Tibial nerve (tissue), 4 donors: Measurements from ENCODE around the gene CIB2. TPM values are rescaled to one million over a fixed set of nuclear protein-coding genes. Genes with fewer than 3 reads are reported as not detected.

ENCODE experiments used
- DNase-seq, 2 donors: peaks; one replicate each; pipeline ENCODE4 v3.0.0-alpha.2; 2019; ENCODE audit warnings: low spot score in 2 of 2
- H3K27ac ChIP-seq, 4 donors: fragments of 200-600 bp; sonication (generic) in 3 of 4; one replicate each; pipeline ENCODE4 v1.5.1; 2017 to 2019; ENCODE audit warnings: mild to moderate bottlenecking in 1 of 4
- H3K27me3 ChIP-seq, 2 donors: fragments of 200-600 bp; sonication (generic) in 1 of 2; one replicate each; pipeline versions ENCODE4 v1.5.1 to v1.6.0; 2017 to 2019
- H3K36me3 ChIP-seq, 3 donors: fragments of 200-600 bp; sonication (generic); one replicate each; pipeline ENCODE4 v1.5.1; 2018 to 2019
- H3K4me1 ChIP-seq, 4 donors: fragments of 200-600 bp; sonication (generic) in 3 of 4; one replicate each; pipeline ENCODE4 v1.5.1; 2017 to 2019
- H3K4me3 ChIP-seq, 4 donors: fragments of 200-600 bp; sonication (generic) in 3 of 4; one replicate each; pipeline ENCODE4 v1.5.1; 2017 to 2019; ENCODE audit warnings: mild to moderate bottlenecking in 1 of 4, moderate library complexity in 1 of 4
- H3K9me3 ChIP-seq, 4 donors: fragments of 200-600 bp; sonication (generic) in 3 of 4; one replicate each; pipeline ENCODE4 v1.5.1; 2017 to 2019
- CTCF ChIP-seq, 5 experiments: fragments of 200-600 bp in 3 of 5; fragments of 450-650 bp in 2 of 5; sonication (generic) in 3 of 5; IDR thresholded peaks; one replicate each; pipeline ENCODE4 v1.5.1; 2016 to 2019; ENCODE audit warnings: antibody characterized with exemption in 5 of 5, mild to moderate bottlenecking in 3 of 5, moderate library complexity in 2 of 5
- EP300 ChIP-seq, 2 donors: sonication (generic); formaldehyde crosslinking; IDR thresholded peaks; one replicate each; pipeline ENCODE4 v1.6.1; 2017; ENCODE audit warnings: antibody characterized with exemption in 2 of 2, mild to moderate bottlenecking in 1 of 2
- POLR2A ChIP-seq, 2 donors: fragments of 450-650 bp; IDR thresholded peaks; one replicate each; pipeline ENCODE4 v1.6.1; 2017; ENCODE audit warnings: antibody characterized with exemption in 2 of 2, mild to moderate bottlenecking in 2 of 2, moderate library complexity in 2 of 2
- WGBS, 2 donors: methylation state at CpG; one replicate each; pipeline ENCODE4 v1.1.5; 2018; 5-methylcytosine and 5-hydroxymethylcytosine counted together
- total RNA-seq, 4 donors: library from RNA; depleted of rRNA; stranded (reverse); fragments of >200 nt; gene quantifications; one replicate each; pipeline ENCODE4 v1.1.0, GENCODE V29; 2016

CIB2 gene
- total RNA-seq, 4 donors from 2014 or later: 0.63 to 11.0 (median 2.8) TPM

- H3K4me3 ChIP-seq: peak overlapping the region; percentile 20 to 89 (median 66)
- no peaks in the 10 kb centered on the region for H3K36me3 ChIP-seq
- no peaks in the 10 kb centered on the region for H3K27me3 ChIP-seq
- H3K4me1 ChIP-seq: peaks cover 0 to 16% (median 10%) of the 10 kb centered on the region in 4 donors
- DNase-seq: no peak
- 35 to 36% methylated on average over 47 to 48 of the region's 51 CpGs for WGBS, 2 donors
- peak overlapping the region; percentile 52 to 89 (median 78) for H3K27ac ChIP-seq
- TF ChIP-seq CTCF (IDR thresholded peaks at IDR 0.05) (no peak), EP300 (IDR thresholded peaks at IDR 0.05) (no peak), POLR2A (IDR thresholded peaks at IDR 0.05) (no peak)
- no peaks in the 10 kb centered on the region for H3K9me3 ChIP-seq
Observed at GRCh38 chr15:78130466-78131294, 565 bp downstream of the CIB2 start.

GRCh38 chr15:78129751-78130287, 1.4 kb downstream of the CIB2 start:
- DNase-seq: no peak
- peaks cover 0 to 16% (median 10%) of the 10 kb centered on the region in 4 donors for H3K4me1 ChIP-seq
- no peak overlapping the region for H3K27ac ChIP-seq
- 90 to 94% methylated on average over 5 of the region's 5 CpGs for WGBS, 2 donors
- no peaks in the 10 kb centered on the region for H3K27me3 ChIP-seq
- H3K4me3 ChIP-seq: no peak overlapping the region
- no peaks in the 10 kb centered on the region for H3K36me3 ChIP-seq
- TF ChIP-seq POLR2A (IDR thresholded peaks at IDR 0.05): no peak
- no peak for TF ChIP-seq CTCF (IDR thresholded peaks at IDR 0.05)
- TF ChIP-seq EP300 (IDR thresholded peaks at IDR 0.05): no peak
- no peaks in the 10 kb centered on the region for H3K9me3 ChIP-seq

- no peaks in the 10 kb centered on the region for H3K9me3 ChIP-seq
- H3K36me3 ChIP-seq: no peaks in the 10 kb centered on the region
- DNase-seq: no peak
- no peak overlapping the region for H3K4me3 ChIP-seq
- H3K27ac ChIP-seq: no peak overlapping the region
- H3K27me3 ChIP-seq: no peaks in the 10 kb centered on the region
- 60 to 76% methylated on average over 7 to 8 of the region's 8 CpGs for WGBS, 2 donors
- TF ChIP-seq CTCF (IDR thresholded peaks at IDR 0.05) (no peak), EP300 (IDR thresholded peaks at IDR 0.05) (no peak), POLR2A (IDR thresholded peaks at IDR 0.05) (no peak)
- peaks cover 0 to 16% (median 10%) of the 10 kb centered on the region in 4 donors for H3K4me1 ChIP-seq
Observed at GRCh38 chr15:78129077-78129750, 2.0 kb downstream of the CIB2 start.

- H3K9me3 ChIP-seq: no peaks in the 10 kb centered on the region
- H3K27me3 ChIP-seq: no peaks in the 10 kb centered on the region
- H3K4me3 ChIP-seq: no peak overlapping the region
- TF ChIP-seq EP300 (IDR thresholded peaks at IDR 0.05): no peak
- no peak overlapping the region for H3K27ac ChIP-seq
- H3K36me3 ChIP-seq: no peaks in the 10 kb centered on the region
- 85 to 86% methylated on average over 2 of the region's 2 CpGs for WGBS, 2 donors
- H3K4me1 ChIP-seq: peaks cover 0 to 16% (median 10%) of the 10 kb centered on the region in 4 donors
- no peak for DNase-seq
Observed at GRCh38 chr15:78127882-78128281, 3.4 kb downstream of the CIB2 start.

GRCh38 chr15:78125267-78125666, 6.0 kb downstream of the CIB2 start:
- DNase-seq: no peak
- H3K27me3 ChIP-seq: no peaks in the 10 kb centered on the region
- H3K4me1 ChIP-seq: no peaks in the 10 kb centered on the region
- WGBS, 2 donors: 69 to 79% methylated on average over 3 of the region's 3 CpGs
- TF ChIP-seq EP300 (IDR thresholded peaks at IDR 0.05) (no peak), CTCF (IDR thresholded peaks at IDR 0.05) (no peak), POLR2A (IDR thresholded peaks at IDR 0.05) (no peak)
- H3K27ac ChIP-seq: no peak overlapping the region
- H3K4me3 ChIP-seq: no peak overlapping the region
- no peaks in the 10 kb centered on the region for H3K9me3 ChIP-seq
- no peaks in the 10 kb centered on the region for H3K36me3 ChIP-seq
